Cerebellar cortex (tissue), 1 donor: Measurements from ENCODE around the gene FN1.

ENCODE experiments used
- DNase-seq: peaks from one replicate; pipeline ENCODE4 v3.0.0-alpha.2; 2015; ENCODE audit warnings: low spot score

Gene FN1

GRCh38 chr2:215407061-215407460 is 28.8 kb downstream of the FN1 start:
- DNase-seq: no peak

- DNase-seq: no peak
Observed at GRCh38 chr2:215405722-215406581, 29.9 kb downstream of the FN1 start.

- no peak for DNase-seq
Observed at GRCh38 chr2:215404348-215405012, 31.4 kb downstream of the FN1 start.

GRCh38 chr2:215403441-215404347 is 32.2 kb downstream of the FN1 start:
- no peak for DNase-seq

GRCh38 chr2:215401896-215402379 is 33.9 kb downstream of the FN1 start:
- DNase-seq: no peak

GRCh38 chr2:215399067-215399716 is 36.7 kb downstream of the FN1 start:
- DNase-seq: no peak

GRCh38 chr2:215397632-215398341 is 38.1 kb downstream of the FN1 start:
- no peak for DNase-seq

- DNase-seq: no peak
Observed at GRCh38 chr2:215396595-215397313, 39.1 kb downstream of the FN1 start.

- no peak for DNase-seq
Observed at GRCh38 chr2:215395687-215396460, 40.0 kb downstream of the FN1 start.

GRCh38 chr2:215394102-215394805 is 41.6 kb downstream of the FN1 start:
- no peak for DNase-seq

GRCh38 chr2:215392687-215393270 is 43.1 kb downstream of the FN1 start:
- no peak for DNase-seq

- no peak for DNase-seq
Observed at GRCh38 chr2:215392164-215392563, 43.7 kb downstream of the FN1 start.

- no peak for DNase-seq
Observed at GRCh38 chr2:215391531-215391930, 44.3 kb downstream of the FN1 start.

GRCh38 chr2:215390550-215390913 is 45.3 kb downstream of the FN1 start:
- DNase-seq: no peak

GRCh38 chr2:215388002-215388728 is 47.7 kb downstream of the FN1 start:
- no peak for DNase-seq

- no peak for DNase-seq
Observed at GRCh38 chr2:215386566-215386965, 49.3 kb downstream of the FN1 start.

GRCh38 chr2:215384710-215385109 is 51.2 kb downstream of the FN1 start:
- no peak for DNase-seq
